Glomerular visceral epithelial cell (primary cell): Measurements from ENCODE around the gene BICD2.
"Not testable (repeated sequence)": the region's sequence is repeated elsewhere in the genome, so short reads cannot be mapped to it uniquely, and the experiment has no call there.

Experiments used
- DNase-seq: peaks from one replicate; pipeline ENCODE4 v3.0.0-alpha.2; 2016; ENCODE audit errors: extremely low spot score

Gene BICD2

GRCh38 chr9:92764381-92764987 is at the start of gene BICD2:
Gene BICD2 (minus strand): TSS chr9:92764833. CDS start chr9:92764744, 89 bp downstream.
- no peak for DNase-seq

- DNase-seq, result not testable (repeated sequence)
Measured at GRCh38 chr9:92809629-92810326, 45.1 kb upstream of the BICD2 start.

- peak; percentile 62 for DNase-seq
Measured at GRCh38 chr9:92808726-92809451, 44.3 kb upstream of the BICD2 start.

- DNase-seq, result no peak
Measured at GRCh38 chr9:92807757-92808725, 43.4 kb upstream of the BICD2 start.

- no peak for DNase-seq
Measured at GRCh38 chr9:92807031-92807756, 42.6 kb upstream of the BICD2 start.

DNA sequence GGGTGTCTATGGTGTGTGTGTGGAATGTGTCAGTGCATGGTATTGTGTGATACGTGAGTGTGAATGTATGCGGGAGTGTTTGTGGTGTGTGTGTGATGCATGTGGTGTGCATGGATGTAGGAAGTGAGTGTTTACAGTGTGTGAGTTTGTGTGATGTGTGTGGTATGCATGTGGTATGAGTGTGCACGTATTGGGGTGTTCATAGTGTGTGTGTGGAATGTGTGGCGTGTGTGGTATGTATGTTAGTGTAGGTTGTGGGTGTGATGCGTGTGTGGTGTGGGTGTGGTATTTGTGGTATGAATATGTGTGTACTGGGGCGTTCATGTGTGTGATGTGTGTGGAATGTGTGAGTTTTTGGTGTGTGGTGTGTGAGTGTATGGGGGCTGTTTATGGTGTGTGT is 40.1 kb upstream of the BICD2 start:
- no peak for DNase-seq

GRCh38 chr9:92798358-92798757 is 33.7 kb upstream of the BICD2 start:
- no peak for DNase-seq

- DNase-seq, result not testable (repeated sequence)
Measured at GRCh38 chr9:92796337-92796804, 31.7 kb upstream of the BICD2 start.

DNA sequence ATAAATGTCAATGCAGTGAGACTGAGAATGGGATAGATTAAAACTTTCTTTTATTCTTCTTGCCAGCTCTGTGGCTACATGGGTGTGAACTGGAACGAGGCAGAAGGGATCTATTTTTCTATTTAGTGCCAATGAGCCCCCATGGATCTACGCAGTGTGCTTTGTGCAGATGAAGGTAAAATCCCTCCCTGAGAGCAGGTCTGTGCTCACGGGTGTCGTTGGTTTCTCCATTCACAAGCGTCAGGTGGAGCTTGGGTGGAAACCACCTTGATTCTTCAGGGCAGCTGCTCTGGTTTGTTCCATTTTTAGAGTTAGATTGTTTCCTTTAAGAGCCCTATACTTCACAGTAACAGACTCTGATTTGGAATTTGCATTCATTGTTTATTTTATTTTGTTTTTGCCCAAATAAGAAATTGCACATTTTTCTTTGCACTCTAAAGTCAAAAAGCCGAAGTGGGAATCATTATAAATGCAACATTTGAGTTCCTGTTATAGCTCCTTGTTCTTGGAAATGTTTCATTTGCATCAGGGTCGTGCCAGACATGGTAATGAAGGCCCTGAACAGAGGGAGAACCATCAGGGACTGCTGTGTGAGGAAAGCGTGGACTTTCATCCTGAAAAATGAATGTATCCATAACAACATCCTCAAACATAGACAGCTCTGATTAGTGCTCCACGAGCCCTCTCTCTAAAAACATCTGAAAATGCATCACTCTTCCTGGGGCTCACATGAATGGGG is 31.1 kb upstream of the BICD2 start:
- no peak for DNase-seq

DNA sequence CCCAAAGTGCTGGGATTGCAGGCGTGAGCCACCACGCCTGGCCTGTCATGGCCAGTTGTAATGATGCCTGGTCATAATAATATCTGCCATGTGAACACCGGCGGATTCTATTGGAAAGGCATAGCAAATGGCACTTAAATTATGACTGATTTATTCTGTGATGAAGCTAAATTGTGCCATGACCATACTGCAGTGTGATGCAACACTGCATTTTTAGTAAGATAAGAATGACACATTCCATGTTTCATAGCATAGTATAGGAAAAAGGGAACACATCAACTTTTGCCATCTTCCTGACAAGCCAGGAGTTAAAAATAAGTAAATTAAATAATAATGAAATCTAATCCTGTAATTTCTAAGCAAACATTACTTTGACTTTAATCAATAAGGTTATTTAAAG is 30.4 kb upstream of the BICD2 start:
- DNase-seq, result no peak

- DNase-seq, result no peak
Measured at GRCh38 chr9:92794426-92794825, 29.8 kb upstream of the BICD2 start.

DNA sequence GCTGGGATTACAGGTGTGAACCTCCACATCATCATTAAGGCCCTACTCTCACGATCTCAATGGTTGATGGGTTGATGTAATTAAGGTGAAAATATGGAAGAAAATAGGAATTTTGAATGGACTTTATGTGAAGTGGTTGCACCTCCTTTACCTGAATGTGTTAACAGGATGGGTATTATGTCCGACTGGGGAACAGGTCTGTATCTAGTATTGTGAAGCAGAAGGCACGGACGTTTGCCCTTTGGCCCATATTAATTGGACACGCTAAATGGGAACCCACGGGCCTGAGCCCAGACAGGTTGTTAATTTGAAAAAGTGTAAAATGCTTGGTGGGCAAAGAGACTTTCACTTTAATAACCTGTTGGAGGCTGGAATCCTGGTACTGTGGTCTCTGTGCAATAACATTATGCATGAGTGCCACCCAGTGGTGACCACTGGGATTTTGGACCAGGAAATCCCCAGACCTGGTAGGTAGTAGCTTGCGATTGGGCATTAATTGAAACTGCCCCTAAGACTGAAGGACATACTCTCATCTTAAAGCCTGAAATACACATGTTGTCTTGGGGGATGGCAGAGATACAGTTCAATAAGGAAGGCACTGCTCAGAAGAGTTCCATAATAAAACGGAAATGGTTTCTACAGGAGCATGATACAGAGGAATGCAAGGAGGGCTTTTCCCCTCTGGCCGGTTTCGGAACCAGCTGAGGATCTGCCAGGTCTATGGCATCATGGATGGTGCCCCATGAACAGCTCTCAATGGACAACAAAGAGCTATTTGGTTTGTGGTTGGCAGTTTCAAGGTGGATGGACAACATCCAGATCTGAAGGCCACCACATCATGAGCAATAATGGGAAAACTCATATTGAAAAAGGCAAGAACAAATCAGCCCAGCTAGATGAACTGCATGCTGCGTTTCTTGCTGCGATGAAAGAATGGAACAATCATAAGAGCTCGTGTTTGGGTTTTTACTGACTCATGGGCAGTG is 26.2 kb upstream of the BICD2 start:
- DNase-seq, result peak; percentile 78

DNA sequence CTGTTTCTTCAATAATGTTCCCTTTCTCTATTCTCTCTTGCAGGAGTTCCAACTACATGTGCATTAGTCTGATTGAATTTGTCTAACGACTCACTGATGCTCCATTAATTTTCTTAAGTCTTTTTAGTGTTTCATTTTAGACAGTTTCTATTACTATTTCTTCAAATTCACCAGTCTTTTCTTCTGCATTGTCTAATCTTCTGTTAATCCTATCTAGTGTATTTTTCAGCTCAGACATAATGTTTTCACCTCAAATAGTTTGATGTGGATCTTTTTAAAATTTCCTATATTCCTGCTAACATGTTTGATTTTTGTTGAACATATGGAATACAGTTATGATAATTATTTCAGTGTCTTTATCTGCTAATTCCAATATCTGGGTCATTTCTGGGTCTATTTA is 21.7 kb upstream of the BICD2 start:
- DNase-seq, result no peak

DNA sequence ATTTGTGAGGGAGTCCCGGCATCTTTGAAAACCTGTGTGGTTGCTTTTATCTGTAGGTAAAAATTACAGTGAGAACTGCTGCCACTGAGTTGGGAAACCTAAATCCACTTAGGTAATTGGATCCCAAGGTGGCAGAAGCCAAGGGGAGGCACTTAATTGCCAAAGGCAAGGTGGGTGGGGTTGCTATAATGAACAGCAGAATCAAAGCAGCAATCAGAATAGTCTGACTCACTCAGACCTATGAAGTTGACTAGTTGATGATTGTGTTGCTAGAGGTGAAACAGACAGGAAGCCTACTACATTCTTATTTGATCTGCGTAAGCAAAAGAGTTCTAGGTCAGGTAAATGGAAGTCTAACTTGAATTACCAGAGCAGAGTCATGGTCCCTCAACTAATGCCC is 17.3 kb upstream of the BICD2 start:
- no peak for DNase-seq

GRCh38 chr9:92780206-92780605 is 15.6 kb upstream of the BICD2 start:
- DNase-seq, result no peak

- no peak for DNase-seq
Measured at GRCh38 chr9:92775466-92775865, 10.8 kb upstream of the BICD2 start.

GRCh38 chr9:92774274-92774673 is 9.6 kb upstream of the BICD2 start:
- DNase-seq, result peak; percentile 66

- no peak for DNase-seq
Measured at GRCh38 chr9:92773810-92774209, 9.2 kb upstream of the BICD2 start.

DNA sequence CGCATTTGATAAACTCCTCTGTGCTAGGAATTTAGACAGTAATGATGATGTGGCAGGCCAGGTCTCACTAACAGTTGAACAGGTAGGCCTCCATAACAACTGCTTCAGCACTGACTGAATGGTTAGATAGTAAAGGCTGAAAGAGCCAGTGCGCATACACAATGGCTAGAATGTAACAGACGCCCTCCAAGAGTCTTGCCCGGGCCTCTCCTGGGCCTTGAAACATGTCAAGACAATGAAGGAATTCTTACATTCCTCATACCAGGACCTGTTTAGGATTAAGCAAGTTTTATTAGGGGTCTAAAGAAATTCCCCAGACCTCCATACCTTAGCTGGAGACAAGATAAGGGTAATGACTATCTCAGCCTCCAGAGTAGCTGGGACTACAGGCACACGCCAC is 6.7 kb upstream of the BICD2 start:
- no peak for DNase-seq
